GM18507 (cell line): ENCODE results near the gene NCF4.

Experiments
- DNase-seq: peaks from one replicate; pipeline ENCODE4 v3.0.0; 2011; ENCODE audit warnings: low read depth; ENCODE audit not compliant: insufficient read length; ENCODE audit errors: extremely low spot score
- FAIRE-seq: peaks from 2 replicates; lab custom pipeline; 2011; peaks lifted over from hg19 to GRCh38; lab: Jason Lieb, UNC

Gene NCF4

GRCh38 chr22:36862251-36863242, 1.7 kb downstream of the NCF4 start:
- FAIRE-seq (peak; percentile 98), DNase-seq (peak; percentile 60)

GRCh38 chr22:36863281-36863680, 2.5 kb downstream of the NCF4 start:
- FAIRE-seq: no peak
- no peak for DNase-seq

DNA sequence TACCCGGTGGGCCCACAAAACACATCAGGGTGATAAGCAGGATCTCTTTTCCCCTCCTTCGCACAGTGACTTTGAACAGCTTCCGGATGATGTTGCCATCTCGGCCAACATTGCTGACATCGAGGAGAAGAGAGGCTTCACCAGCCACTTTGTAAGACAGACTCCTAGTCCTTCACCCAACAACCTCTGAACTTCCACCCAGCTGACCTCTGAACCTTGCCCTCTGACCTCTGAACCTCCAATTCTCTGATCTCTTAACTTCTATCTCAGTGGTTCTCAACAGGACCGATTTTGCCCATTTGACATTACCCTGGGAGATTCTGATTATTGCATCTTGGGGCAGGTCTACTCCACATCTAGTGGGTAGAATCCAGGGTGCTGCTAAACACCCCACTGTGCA, 3.2 kb downstream of the NCF4 start:
- no peak for DNase-seq
- no peak for FAIRE-seq

DNA sequence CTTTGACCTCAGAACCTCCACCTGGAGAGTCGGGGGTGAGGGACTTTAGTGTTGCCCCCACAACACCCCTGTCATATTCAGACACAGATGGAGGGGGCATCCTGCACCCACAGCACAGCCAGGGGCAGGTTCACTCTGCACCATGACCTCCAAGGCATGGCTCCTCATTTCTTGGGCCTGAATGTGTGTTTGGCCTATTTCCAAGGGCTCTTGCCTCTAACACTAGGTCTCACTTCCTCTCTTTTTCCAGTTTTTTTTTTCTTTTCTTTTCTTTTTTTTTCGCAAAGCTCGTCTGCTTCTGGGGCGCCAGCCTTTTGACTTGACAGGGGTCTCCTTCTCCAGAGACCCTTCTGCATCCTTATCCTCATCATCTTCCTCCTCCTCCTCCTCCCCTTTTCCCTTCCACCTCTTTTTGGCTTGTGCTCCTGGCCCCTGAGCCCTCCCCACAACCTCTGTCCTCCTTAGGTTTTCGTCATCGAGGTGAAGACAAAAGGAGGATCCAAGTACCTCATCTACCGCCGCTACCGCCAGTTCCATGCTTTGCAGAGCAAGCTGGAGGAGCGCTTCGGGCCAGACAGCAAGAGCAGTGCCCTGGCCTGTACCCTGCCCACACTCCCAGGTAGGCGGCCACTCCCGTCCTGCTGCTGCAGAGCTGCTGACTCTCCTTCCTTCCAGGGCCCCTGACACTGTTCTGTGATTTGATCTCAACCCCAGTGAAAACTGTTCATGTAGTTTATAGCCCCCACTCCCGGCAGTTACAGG, 3.8 kb downstream of the NCF4 start:
- no peak for FAIRE-seq

GRCh38 chr22:36865346-36865745, 4.5 kb downstream of the NCF4 start:
- DNase-seq: no peak
- no peak for FAIRE-seq

More for the DNA sequence above, 3.8 kb downstream of the NCF4 start:
- DNase-seq: no peak

DNA sequence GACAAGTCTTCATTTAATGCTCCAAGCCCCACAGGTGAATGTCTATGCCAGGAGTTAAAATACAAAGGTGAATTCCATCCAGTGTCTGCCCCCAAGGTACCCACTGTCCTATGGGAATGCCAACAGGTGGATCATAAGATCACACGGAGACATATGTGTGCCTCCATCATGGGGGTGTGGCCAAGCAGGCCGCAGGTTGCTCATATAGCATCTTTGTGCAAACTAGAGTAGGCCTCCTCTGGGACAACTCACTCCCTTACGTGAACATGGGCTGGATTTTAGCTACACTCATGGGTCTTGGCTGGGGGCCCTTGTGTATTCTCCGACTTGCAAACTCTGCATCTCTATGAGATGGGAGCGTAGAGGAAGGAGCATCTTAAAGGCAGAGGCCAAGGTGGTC, 6.9 kb downstream of the NCF4 start:
- FAIRE-seq (no peak), DNase-seq (no peak)

GRCh38 chr22:36868546-36869181, 7.9 kb downstream of the NCF4 start:
- no peak for DNase-seq
- no peak for FAIRE-seq

DNA sequence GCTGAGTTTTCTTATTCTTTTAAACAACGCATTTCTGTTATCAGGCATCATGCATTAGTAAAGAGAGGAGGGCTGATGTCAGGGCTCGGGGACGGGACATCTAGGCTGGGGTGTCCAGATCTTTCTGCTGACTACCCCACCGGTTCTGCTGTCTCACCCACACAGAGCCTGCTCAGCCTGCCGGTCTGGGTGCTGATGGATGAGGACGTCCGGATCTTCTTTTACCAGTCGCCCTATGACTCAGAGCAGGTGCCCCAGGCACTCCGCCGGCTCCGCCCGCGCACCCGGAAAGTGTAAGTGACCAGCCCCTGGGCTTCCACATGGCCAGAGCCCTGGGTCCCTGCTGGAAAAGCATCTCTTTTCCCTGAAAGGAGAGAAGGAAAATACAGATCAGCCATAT, 9.4 kb downstream of the NCF4 start:
- FAIRE-seq (no peak), DNase-seq (no peak)

GRCh38 chr22:36871669-36872081, 10.9 kb downstream of the NCF4 start:
- DNase-seq (no peak), FAIRE-seq (no peak)

DNA sequence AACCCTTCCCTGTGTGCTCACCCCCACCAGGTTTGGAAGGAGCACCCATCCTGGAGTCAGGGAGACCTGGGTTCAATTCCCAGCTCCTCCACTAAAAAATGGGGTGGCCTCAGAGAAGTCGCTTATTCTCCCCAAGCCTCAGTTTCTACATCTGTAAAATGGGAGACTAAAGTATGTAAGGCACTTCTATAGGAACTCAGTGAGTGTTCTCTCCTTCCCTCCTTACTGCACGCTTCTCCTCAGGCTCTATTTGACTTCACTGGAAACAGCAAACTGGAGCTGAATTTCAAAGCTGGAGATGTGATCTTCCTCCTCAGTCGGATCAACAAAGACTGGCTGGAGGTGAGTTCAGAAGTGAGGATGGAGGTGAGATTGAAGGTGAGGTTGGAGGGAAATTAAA, 11.3 kb downstream of the NCF4 start:
- no peak for FAIRE-seq
- no peak for DNase-seq

DNA sequence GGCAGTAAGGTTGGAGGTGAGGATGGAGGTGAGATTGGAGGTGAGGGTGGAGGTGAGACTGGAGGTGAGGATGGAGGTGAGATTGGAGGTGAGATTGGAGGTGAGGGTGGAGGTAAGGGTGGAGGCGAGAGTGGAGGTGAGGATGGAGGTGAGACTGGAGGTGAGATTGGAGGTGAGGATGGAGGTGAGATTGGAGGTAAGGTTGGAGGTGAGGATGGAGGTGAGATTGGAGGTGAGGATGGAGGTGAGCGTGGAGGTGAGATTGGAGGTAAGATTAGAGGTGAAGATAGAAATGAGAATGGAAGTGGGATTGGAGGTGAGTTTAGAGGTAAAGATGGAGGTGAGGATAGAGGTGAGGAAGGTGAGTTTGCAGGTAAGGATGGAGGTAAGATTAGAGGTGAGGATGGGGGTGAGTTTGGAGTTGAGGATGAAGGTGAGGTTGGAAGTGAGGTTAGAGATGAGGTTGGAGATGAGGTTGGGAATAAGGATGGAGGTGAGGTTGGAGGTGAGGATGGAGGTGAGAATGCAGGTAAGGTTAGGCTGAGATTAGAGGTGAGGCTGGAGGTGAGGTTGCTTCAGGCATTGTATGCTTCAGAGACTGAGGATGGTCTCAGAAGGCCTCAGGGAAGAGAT, 12.2 kb downstream of the NCF4 start:
- FAIRE-seq: no peak

GRCh38 chr22:36873614-36874308, 13.0 kb downstream of the NCF4 start:
- FAIRE-seq (peak; percentile 98), DNase-seq (peak; percentile 71)

More for the DNA sequence above, 12.2 kb downstream of the NCF4 start:
- no peak for DNase-seq

GRCh38 chr22:36874309-36874696, 13.5 kb downstream of the NCF4 start:
- no peak for FAIRE-seq

DNA sequence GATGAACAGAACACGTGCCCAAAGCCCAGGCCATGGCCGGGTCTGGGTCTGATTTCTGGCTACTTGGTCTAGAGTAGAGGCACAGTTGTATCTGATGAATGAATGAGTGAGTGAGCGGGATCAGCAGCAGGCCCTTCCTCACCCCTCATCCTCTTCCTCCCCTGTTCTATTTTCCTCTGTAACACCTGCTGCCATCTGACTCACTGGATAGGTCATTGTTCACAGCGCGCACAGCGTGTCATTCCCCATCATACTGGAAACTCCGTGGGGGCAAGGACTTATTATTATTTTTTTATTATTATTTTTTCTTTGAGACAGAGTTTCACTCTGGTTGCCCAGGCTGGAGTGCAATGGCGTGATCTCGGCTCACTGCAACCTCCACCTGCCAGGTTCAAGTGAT, 13.9 kb downstream of the NCF4 start:
- FAIRE-seq: no peak
- no peak for DNase-seq

More at GRCh38 chr22:36874309-36874696, 13.5 kb downstream of the NCF4 start:
- no peak for DNase-seq

DNA sequence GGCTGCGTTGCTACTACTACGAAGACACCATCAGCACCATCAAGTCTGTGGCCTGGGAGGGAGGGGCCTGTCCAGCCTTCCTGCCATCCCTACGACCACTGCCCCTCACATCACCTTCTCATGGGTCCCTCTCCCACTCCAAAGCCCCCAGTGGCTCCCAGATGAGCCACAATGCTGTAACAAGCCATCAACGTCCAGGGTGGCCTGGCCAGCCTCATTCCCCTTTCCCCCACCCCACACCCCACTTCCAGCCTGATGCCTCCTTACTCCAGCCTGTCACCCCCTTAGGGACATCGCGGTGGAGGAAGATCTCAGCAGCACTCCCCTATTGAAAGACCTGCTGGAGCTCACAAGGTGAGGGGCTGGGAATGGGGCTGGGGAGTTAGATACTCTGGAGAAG, 14.9 kb downstream of the NCF4 start:
- DNase-seq: no peak
- no peak for FAIRE-seq

DNA sequence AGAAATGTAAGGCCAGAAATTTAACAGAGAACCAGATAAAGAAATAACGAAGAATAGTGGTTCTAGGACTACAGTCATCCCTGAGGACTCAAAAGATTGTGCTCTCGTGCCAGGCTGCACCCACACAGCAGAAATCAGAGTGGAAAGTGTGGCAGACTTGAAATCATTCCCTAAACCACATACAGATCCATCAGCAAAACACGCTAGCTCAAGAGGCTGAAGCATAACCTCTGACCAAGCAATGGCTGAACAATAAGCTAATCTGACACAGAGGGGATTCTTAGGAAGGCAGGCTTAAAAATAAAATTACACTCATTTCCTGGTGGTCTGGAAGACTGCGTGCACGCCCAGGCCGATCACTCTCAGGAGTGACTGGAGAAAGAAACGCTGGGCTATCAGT, 19.0 kb downstream of the NCF4 start:
- no peak for FAIRE-seq
- no peak for DNase-seq

DNA sequence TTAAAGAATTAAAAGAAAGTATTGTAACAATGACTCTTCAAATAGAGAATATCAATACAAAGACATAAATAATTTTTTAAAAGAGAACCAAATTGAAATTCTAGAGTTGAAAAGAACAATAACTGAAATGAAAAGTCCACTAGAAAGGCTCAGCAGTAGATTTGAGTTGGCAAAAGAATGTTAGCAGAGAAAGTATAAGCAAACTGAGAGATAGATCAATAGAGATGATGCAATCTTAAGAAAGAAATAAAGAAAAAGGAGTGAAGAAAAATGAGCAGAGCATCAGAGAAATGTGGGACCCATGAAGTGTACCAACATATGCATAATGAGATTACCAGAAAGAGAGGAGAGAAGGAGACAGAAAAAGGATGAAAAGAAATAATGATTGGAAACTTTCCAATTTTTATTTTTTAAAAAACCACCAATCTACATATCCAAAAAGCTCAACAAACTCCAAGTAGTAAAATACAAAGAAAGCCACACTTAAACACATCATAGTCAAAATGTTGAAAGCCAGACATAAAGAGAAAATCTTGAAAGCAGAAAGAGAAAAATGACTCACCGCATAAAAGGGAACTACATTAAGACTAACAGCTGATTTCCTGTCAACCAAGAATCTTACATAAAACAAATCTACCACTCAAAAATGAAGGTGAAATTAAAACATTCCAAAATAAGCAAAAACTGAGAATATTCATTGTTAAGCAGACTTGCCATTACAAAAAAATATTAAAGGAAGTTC, 20.9 kb downstream of the NCF4 start:
- no peak for DNase-seq
- FAIRE-seq: no peak

DNA sequence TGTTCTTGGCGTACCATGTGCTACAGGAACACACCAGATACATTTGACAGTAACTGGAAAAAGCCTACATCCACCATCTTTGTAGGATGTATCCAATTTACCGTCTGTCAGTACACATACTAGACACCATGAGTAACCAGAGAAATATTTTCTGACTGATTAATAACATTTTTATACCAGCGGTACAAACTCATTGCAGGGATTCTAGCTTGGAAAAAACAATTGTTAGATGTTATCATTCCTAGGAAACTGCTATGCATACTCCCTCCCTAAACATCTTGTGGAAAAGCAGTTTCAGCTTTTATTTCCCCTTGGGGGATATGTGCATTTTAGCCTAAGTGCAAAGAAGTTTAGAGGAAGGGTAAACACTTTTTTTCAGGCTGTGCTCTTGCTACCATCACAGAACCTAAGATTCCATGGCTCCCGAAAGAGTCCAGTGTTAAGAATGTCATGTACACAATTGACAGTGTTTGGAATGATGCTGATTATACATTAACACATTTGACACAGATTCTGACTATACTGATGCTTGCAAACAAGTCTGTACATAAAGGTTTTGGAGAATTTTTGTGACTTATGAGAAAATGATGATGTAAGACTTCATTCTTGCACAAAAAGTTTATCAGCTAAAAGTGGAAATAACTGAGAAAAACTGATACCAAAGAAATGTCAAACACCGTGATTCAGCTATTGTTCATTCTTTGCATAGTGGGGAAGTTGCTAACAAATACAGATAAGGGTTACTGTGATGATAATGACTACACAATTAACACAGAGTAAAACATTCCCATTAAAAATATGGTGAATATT, 23.7 kb downstream of the NCF4 start:
- FAIRE-seq (no peak), DNase-seq (no peak)
